ENCODE results near the gene TRPV4.

TRPV4 gene

GRCh38 chr12:109775172-109775881 lies 57.9 kb downstream of the TRPV4 start:
- ATAC-seq, result peak; percentile 74 to 81

GRCh38 chr12:109773384-109774011 lies 59.7 kb downstream of the TRPV4 start:
- ATAC-seq, result no peak

- ATAC-seq, result no peak
Measured at GRCh38 chr12:109772622-109773321, 60.4 kb downstream of the TRPV4 start.

GRCh38 chr12:109771746-109772621 lies 61.2 kb downstream of the TRPV4 start:
- ATAC-seq, result no peak

- ATAC-seq, result no peak
Measured at GRCh38 chr12:109770861-109771670, 62.1 kb downstream of the TRPV4 start.

GRCh38 chr12:109770104-109770860 lies 62.9 kb downstream of the TRPV4 start:
- ATAC-seq, result no peak

- ATAC-seq, result no peak
Measured at GRCh38 chr12:109768901-109769670, 64.1 kb downstream of the TRPV4 start.

GRCh38 chr12:109767991-109768900 lies 65.0 kb downstream of the TRPV4 start:
- ATAC-seq, result no peak

- no peak for ATAC-seq
Measured at GRCh38 chr12:109767456-109767855, 65.7 kb downstream of the TRPV4 start.

GRCh38 chr12:109766251-109766778 lies 66.9 kb downstream of the TRPV4 start:
- ATAC-seq, result no peak

- ATAC-seq, result no peak
Measured at GRCh38 chr12:109765446-109765810, 67.8 kb downstream of the TRPV4 start.

GRCh38 chr12:109764776-109765445 lies 68.3 kb downstream of the TRPV4 start:
- no peak for ATAC-seq

- no peak for ATAC-seq
Measured at GRCh38 chr12:109764123-109764522, 69.1 kb downstream of the TRPV4 start.

GRCh38 chr12:109763201-109763841 lies 69.9 kb downstream of the TRPV4 start:
- peak in 1 of 2 donors; percentile 48 for ATAC-seq

- ATAC-seq, result no peak
Measured at GRCh38 chr12:109762673-109763191, 70.5 kb downstream of the TRPV4 start.

GRCh38 chr12:109762071-109762672 lies 71.0 kb downstream of the TRPV4 start:
- no peak for ATAC-seq
